Panc1 (cell line): ENCODE data around the gene PSORS1C1. TPM values are rescaled to one million over a fixed set of nuclear protein-coding genes. Genes with fewer than 3 reads are reported as not detected.

ENCODE experiments used
- ATAC-seq: fragments of 200-7000 bp; cut with Tn5 transposase; 2 replicates; pipeline ENCODE4 v1.9.1; 2020; ENCODE audit warnings: mild to moderate bottlenecking, moderate library complexity
- BruUV-seq: library from RNA; stranded (reverse); fragments of 400-500 nt; replicated peaks from 2 replicates; lab custom pipeline; 2021; lab: Mats Ljungman, UMichigan
- CTCF ChIA-PET: fragments of 300-600 bp; sonication (Branson Sonifier 250); formaldehyde crosslinking; loops from one replicate; lab custom pipeline; 2022; ENCODE audit warnings: antibody characterized with exemption; lab: Charles Lee
- POLR2A ChIA-PET: fragments of 300-600 bp; sonication (Branson Sonifier 250); formaldehyde crosslinking; loops from one replicate; lab custom pipeline; 2022; ENCODE audit warnings: antibody characterized with exemption; lab: Charles Lee
- DNase-seq: peaks from one replicate; pipeline ENCODE4 v3.0.0-alpha.2; 2010; ENCODE audit warnings: low read depth, low spot score
- H3K27ac ChIP-seq: 2 replicates; pipeline ENCODE4 v1.5.1; 2011; ENCODE audit warnings: mild to moderate bottlenecking, low read length, inconsistent platforms
- H3K27me3 ChIP-seq: fragments of 200-500 bp; sonication (Bioruptor generic); 2 replicates; pipeline ENCODE4 v1.6.0; 2014; ENCODE audit warnings: low read length, inconsistent platforms; ENCODE audit not compliant: control insufficient read depth, insufficient read depth
- H3K36me3 ChIP-seq: fragments of 200-500 bp; sonication (Bioruptor generic); 2 replicates; pipeline ENCODE4 v1.5.1; 2014; ENCODE audit warnings: inconsistent platforms, mild to moderate bottlenecking, low read length, moderate library complexity; ENCODE audit not compliant: control insufficient read depth, insufficient read depth
- H3K4me1 ChIP-seq: 2 replicates; pipeline ENCODE4 v1.5.1; 2011; ENCODE audit warnings: inconsistent platforms, mild to moderate bottlenecking, low read length, moderate library complexity; ENCODE audit not compliant: control insufficient read depth, insufficient read depth
- H3K4me3 ChIP-seq, 2 experiments: 2 replicates each; pipeline ENCODE4 v1.5.1; 2011 to 2012; ENCODE audit warnings: low read depth in 2 of 2, low read length in 2 of 2, mild to moderate bottlenecking in 2 of 2, inconsistent platforms in 1 of 2, moderate library complexity in 1 of 2
- H3K9me3 ChIP-seq: fragments of 200-500 bp; sonication (Bioruptor generic); 2 replicates; pipeline ENCODE4 v1.5.1; 2014; ENCODE audit warnings: low read depth, mild to moderate bottlenecking, inconsistent platforms, low read length, moderate library complexity; ENCODE audit not compliant: control insufficient read depth, insufficient read depth
- POLR2AphosphoS5 ChIP-seq: IDR thresholded peaks from 2 replicates; pipeline ENCODE4 v1.6.1; 2012; ENCODE audit warnings: mild to moderate bottlenecking, low read depth, low read length, moderate library complexity
- SIN3A ChIP-seq: IDR thresholded peaks from 2 replicates; pipeline ENCODE4 v1.6.1; 2012; ENCODE audit warnings: low read depth, mild to moderate bottlenecking, low read length, moderate library complexity, borderline replicate concordance; ENCODE audit not compliant: insufficient read depth
- TCF7L2 ChIP-seq: IDR thresholded peaks from 2 replicates; pipeline ENCODE4 v1.6.1; 2011; ENCODE audit warnings: mild to moderate bottlenecking, low read depth, low read length, inconsistent platforms
- in situ Hi-C: cut with HindIII; loops from 2 replicates; pipeline ENCODE4 v1.10.0; 2016; ENCODE audit warnings: low sequenced_read_pairs, low pct_unique_long_range_greater_than_20kb
- intact Hi-C: fragments of 100-400 bp; cut with micrococcal nuclease; formaldehyde crosslinking; loops from one replicate; pipeline ENCODE4 v1.10.0; 2022; ENCODE audit not compliant: unreplicated experiment
- total RNA-seq: library from RNA; stranded (reverse); gene quantifications from one replicate; pipeline ENCODE4 v1.2.1, GENCODE V29; 2021; ENCODE audit not compliant: unreplicated experiment
- TF ChIP-seq, protein P1 (sequence below), 2 experiments: IDR thresholded peaks; 2 replicates each; pipeline ENCODE4 v1.6.1; 2011 to 2012; ENCODE audit warnings: low read depth in 2 of 2, control low read depth in 1 of 2, low read length in 1 of 2, mild to moderate bottlenecking in 1 of 2, moderate library complexity in 1 of 2; ENCODE audit not compliant: insufficient read depth in 1 of 2
- TF ChIP-seq, protein P2 (sequence below): fragments of 450-650 bp; IDR thresholded peaks from 2 replicates; pipeline ENCODE4 v1.5.1; 2017; ENCODE audit warnings: mild to moderate bottlenecking

PSORS1C1 gene
- total RNA-seq, 1 experiment from 2014 or later: 2.9 TPM

DNA sequence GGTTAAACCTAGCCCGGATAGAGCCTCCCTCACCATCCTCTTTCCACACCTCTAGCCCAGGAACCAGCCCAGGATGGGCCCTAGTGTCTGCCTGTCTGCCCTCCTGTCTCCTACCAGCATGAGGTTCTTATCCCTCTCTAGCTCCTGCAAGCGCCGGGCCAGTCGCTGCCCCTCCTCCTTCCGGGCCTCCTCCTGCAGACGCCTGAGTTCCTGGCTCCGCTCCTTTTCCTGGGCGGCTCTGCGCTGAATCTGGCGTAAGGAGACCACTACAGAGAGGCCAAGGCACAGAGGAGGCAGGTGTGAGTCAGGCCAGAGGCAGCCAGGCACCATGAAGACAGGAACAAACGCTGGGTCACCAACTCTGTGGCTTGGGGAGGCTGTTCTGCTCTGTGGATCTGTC is 28.5 kb downstream of the PSORS1C1 start:
- Histone ChIP-seq H3K4me3 (no peak overlapping the region), H3K36me3 (0 out of 2 replicates have a peak, but pooled peaks cover 2% of the 10 kb centered on the region), H3K4me1 (no peaks in the 10 kb centered on the region), H3K27ac (no peak overlapping the region), H3K27me3 (no peaks in the 10 kb centered on the region), H3K9me3 (no peaks in the 10 kb centered on the region)
- DNase-seq (no peak), ATAC-seq (peak; percentile 42; the same call in 1 of the 2 replicates)
- CTCF ChIA-PET: interaction anchor here (0.6 kb wide), 1 partner anchor 50 kb away, joined by 4 read pairs; no protein-coding TSS in a partner anchor
- intact Hi-C loops (no loop called here), in situ Hi-C loops (no loop called here)
- POLR2A ChIA-PET: no interaction called here
- no TSS peak for BruUV-seq
- no peak for TF ChIP-seq TCF7L2
- no peak for TF ChIP-seq SIN3A
- TF ChIP-seq, protein P1, sequence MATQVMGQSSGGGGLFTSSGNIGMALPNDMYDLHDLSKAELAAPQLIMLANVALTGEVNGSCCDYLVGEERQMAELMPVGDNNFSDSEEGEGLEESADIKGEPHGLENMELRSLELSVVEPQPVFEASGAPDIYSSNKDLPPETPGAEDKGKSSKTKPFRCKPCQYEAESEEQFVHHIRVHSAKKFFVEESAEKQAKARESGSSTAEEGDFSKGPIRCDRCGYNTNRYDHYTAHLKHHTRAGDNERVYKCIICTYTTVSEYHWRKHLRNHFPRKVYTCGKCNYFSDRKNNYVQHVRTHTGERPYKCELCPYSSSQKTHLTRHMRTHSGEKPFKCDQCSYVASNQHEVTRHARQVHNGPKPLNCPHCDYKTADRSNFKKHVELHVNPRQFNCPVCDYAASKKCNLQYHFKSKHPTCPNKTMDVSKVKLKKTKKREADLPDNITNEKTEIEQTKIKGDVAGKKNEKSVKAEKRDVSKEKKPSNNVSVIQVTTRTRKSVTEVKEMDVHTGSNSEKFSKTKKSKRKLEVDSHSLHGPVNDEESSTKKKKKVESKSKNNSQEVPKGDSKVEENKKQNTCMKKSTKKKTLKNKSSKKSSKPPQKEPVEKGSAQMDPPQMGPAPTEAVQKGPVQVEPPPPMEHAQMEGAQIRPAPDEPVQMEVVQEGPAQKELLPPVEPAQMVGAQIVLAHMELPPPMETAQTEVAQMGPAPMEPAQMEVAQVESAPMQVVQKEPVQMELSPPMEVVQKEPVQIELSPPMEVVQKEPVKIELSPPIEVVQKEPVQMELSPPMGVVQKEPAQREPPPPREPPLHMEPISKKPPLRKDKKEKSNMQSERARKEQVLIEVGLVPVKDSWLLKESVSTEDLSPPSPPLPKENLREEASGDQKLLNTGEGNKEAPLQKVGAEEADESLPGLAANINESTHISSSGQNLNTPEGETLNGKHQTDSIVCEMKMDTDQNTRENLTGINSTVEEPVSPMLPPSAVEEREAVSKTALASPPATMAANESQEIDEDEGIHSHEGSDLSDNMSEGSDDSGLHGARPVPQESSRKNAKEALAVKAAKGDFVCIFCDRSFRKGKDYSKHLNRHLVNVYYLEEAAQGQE (IDR thresholded peaks at IDR 0.05; ENCODE audit: insufficient read depth in 1 of 2, low read depth in 2 of 2, low read length in 1 of 2): no peak
- TF ChIP-seq POLR2AphosphoS5: no peak
- TF ChIP-seq, protein P2, sequence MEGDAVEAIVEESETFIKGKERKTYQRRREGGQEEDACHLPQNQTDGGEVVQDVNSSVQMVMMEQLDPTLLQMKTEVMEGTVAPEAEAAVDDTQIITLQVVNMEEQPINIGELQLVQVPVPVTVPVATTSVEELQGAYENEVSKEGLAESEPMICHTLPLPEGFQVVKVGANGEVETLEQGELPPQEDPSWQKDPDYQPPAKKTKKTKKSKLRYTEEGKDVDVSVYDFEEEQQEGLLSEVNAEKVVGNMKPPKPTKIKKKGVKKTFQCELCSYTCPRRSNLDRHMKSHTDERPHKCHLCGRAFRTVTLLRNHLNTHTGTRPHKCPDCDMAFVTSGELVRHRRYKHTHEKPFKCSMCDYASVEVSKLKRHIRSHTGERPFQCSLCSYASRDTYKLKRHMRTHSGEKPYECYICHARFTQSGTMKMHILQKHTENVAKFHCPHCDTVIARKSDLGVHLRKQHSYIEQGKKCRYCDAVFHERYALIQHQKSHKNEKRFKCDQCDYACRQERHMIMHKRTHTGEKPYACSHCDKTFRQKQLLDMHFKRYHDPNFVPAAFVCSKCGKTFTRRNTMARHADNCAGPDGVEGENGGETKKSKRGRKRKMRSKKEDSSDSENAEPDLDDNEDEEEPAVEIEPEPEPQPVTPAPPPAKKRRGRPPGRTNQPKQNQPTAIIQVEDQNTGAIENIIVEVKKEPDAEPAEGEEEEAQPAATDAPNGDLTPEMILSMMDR: no peak

DNA sequence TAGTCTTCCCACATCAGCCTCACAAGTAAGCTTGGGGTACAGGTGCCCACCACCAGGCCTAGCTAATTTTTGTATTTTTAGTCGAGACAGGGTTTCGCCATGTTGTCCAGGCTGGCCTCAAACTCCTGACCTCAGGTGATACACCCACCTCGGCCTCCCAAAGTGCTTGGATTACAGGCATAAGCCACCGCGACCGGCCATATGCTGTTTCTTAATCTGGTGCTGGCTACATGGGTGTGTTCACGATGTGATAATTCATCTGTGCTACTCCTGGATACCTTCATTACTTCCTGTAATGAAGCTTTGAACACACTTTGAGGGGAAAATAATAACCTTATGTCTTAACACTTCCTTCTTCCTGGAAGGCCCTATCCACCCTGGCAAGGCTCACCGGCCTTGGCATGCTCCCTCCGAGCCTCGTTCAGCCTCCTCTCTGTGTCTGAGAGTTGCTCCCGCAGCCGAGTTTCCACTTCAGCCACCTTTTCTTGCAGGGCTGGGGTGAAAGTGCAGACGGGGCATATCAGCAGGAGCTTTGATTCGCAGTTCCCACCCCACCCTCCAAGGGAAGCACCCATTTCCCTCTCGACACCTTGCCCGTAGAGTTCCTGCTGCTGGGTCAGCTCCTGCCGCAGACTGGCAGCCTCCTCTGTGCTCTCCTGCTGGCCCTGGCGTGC is 29.8 kb downstream of the PSORS1C1 start:
- no peak overlapping the region for H3K4me3 ChIP-seq
- H3K36me3 ChIP-seq: 0 out of 2 replicates have a peak, but pooled peaks cover 2% of the 10 kb centered on the region
- no peaks in the 10 kb centered on the region for H3K4me1 ChIP-seq
- no peaks in the 10 kb centered on the region for H3K9me3 ChIP-seq
- intact Hi-C loops (no loop called here), in situ Hi-C loops (no loop called here)
- H3K27me3 ChIP-seq: no peaks in the 10 kb centered on the region
- CTCF ChIA-PET: interaction anchor here (0.6 kb wide), 1 partner anchor 48 kb away, joined by 5 read pairs; no protein-coding TSS in a partner anchor
- ATAC-seq (no peak), DNase-seq (no peak)
- no peak for TF ChIP-seq POLR2AphosphoS5
- TF ChIP-seq SIN3A: no peak
- TF ChIP-seq, protein P2: no peak
- TF ChIP-seq, protein P1 (IDR thresholded peaks at IDR 0.05; ENCODE audit: insufficient read depth in 1 of 2, low read depth in 2 of 2, low read length in 1 of 2): no peak
- no peak for TF ChIP-seq TCF7L2
- BruUV-seq: no TSS peak
- POLR2A ChIA-PET: no interaction called here
- no peak overlapping the region for H3K27ac ChIP-seq
